Raji (cell line): Measurements from ENCODE around the gene LRRC72.

ENCODE experiments used
- POLR2A ChIP-seq: IDR thresholded peaks from 2 replicates; pipeline ENCODE4 v1.6.1; 2011; ENCODE audit warnings: low read depth, low read length, control low read depth; ENCODE audit not compliant: insufficient read depth

Gene LRRC72

GRCh38 chr7:16526742-16527540 lies at the start of gene LRRC72:
TSS of gene LRRC72 (plus strand) at chr7:16526825. CDS start at chr7:16526953, 128 bp downstream.
- TF ChIP-seq POLR2A, result no peak

GRCh38 chr7:16479161-16479560 lies 47.5 kb upstream of the LRRC72 start:
- no peak for TF ChIP-seq POLR2A

GRCh38 chr7:16479591-16479990 lies 47.0 kb upstream of the LRRC72 start:
- no peak for TF ChIP-seq POLR2A

- no peak for TF ChIP-seq POLR2A
Observed at GRCh38 chr7:16484453-16485158, 42.0 kb upstream of the LRRC72 start.

- no peak for TF ChIP-seq POLR2A
Observed at GRCh38 chr7:16491148-16491547, 35.5 kb upstream of the LRRC72 start.

- no peak for TF ChIP-seq POLR2A
Observed at GRCh38 chr7:16492513-16493062, 34.0 kb upstream of the LRRC72 start.

- TF ChIP-seq POLR2A, result no peak
Observed at GRCh38 chr7:16493266-16493665, 33.4 kb upstream of the LRRC72 start.

- no peak for TF ChIP-seq POLR2A
Observed at GRCh38 chr7:16494551-16494950, 32.1 kb upstream of the LRRC72 start.

GRCh38 chr7:16494955-16495719 lies 31.5 kb upstream of the LRRC72 start:
- TF ChIP-seq POLR2A, result no peak

GRCh38 chr7:16498122-16498521 lies 28.5 kb upstream of the LRRC72 start:
- no peak for TF ChIP-seq POLR2A

GRCh38 chr7:16502303-16502702 lies 24.3 kb upstream of the LRRC72 start:
- TF ChIP-seq POLR2A, result no peak

- no peak for TF ChIP-seq POLR2A
Observed at GRCh38 chr7:16504019-16504418, 22.6 kb upstream of the LRRC72 start.

- TF ChIP-seq POLR2A, result no peak
Observed at GRCh38 chr7:16509829-16510228, 16.8 kb upstream of the LRRC72 start.

- no peak for TF ChIP-seq POLR2A
Observed at GRCh38 chr7:16511314-16511713, 15.3 kb upstream of the LRRC72 start.

- no peak for TF ChIP-seq POLR2A
Observed at GRCh38 chr7:16512097-16512496, 14.5 kb upstream of the LRRC72 start.
